ENCODE measurements around the gene AQP2.

- TF ChIP-seq CTCF (IDR thresholded peaks at IDR 0.05) (no peak), SIN3A (IDR thresholded peaks at IDR 0.05; ENCODE audit: borderline replicate concordance, insufficient read depth, low read depth, low read length) (no peak)
Observed at GRCh38 chr12:49907352-49907751, 43.2 kb upstream of the AQP2 start.

Measured in Panc1 (cell line).